DND-41 (cell line): ENCODE measurements around the gene CACNA1A.

Experiments
- ATAC-seq: fragments of 200-7000 bp; cut with Tn5 transposase; 3 replicates; pipeline ENCODE4 v1.9.1; 2021; ENCODE audit warnings: low read depth; ENCODE audit not compliant: insufficient read depth
- DNase-seq: peaks from one replicate; pipeline ENCODE4 v3.0.0-alpha.2; 2020
- H2AFZ ChIP-seq: 2 replicates; pipeline ENCODE4 v1.6.0; 2012; ENCODE audit warnings: low read depth, low read length
- H3K27ac ChIP-seq: 2 replicates; pipeline ENCODE4 v1.5.1; 2012; ENCODE audit warnings: low read length, inconsistent platforms
- H3K27me3 ChIP-seq: fragments of 200-600 bp; sonication (generic); 2 replicates; pipeline ENCODE4 v1.6.0; 2012; ENCODE audit warnings: low read length, mild to moderate bottlenecking, inconsistent platforms; ENCODE audit not compliant: insufficient read depth, poor library complexity
- H3K36me3 ChIP-seq: 2 replicates; pipeline ENCODE4 v1.5.1; 2012; ENCODE audit warnings: low read length, inconsistent platforms; ENCODE audit not compliant: insufficient read depth
- H3K4me1 ChIP-seq: 2 replicates; pipeline ENCODE4 v1.5.1; 2012; ENCODE audit warnings: mild to moderate bottlenecking, low read length; ENCODE audit not compliant: insufficient read depth
- H3K4me2 ChIP-seq: 2 replicates; pipeline ENCODE4 v1.6.0; 2012; ENCODE audit warnings: mild to moderate bottlenecking, moderate library complexity, low read length, inconsistent platforms; ENCODE audit not compliant: insufficient read depth
- H3K4me3 ChIP-seq, 2 experiments: fragments of 200-600 bp in 1 of 2; shearing (Covaris generic) in 1 of 2; 2 replicates each; pipeline ENCODE4 v1.5.1; 2012 to 2016; ENCODE audit warnings: inconsistent platforms in 2 of 2, low read length in 2 of 2, mild to moderate bottlenecking in 2 of 2, low read depth in 1 of 2, moderate library complexity in 1 of 2
- H3K79me2 ChIP-seq: 2 replicates; pipeline ENCODE4 v1.6.0; 2012; ENCODE audit warnings: low read length, inconsistent platforms; ENCODE audit not compliant: insufficient read depth
- H3K9ac ChIP-seq: 2 replicates; pipeline ENCODE4 v1.6.0; 2012; ENCODE audit warnings: low read depth, mild to moderate bottlenecking, inconsistent platforms, low read length, moderate library complexity
- H3K9me3 ChIP-seq: 2 replicates; pipeline ENCODE4 v1.5.1; 2012; ENCODE audit warnings: low read length, moderate library complexity, mild to moderate bottlenecking, inconsistent platforms; ENCODE audit not compliant: insufficient read depth, severe bottlenecking
- H4K20me1 ChIP-seq: 2 replicates; pipeline ENCODE4 v1.6.0; 2012; ENCODE audit warnings: low read length; ENCODE audit not compliant: insufficient read depth
- CTCF ChIP-seq: IDR thresholded peaks from 2 replicates; pipeline ENCODE4 v1.5.1; 2012; ENCODE audit warnings: borderline replicate concordance, low read length, moderate library complexity, mild to moderate bottlenecking; ENCODE audit not compliant: poor library complexity, severe bottlenecking; ENCODE audit errors: extremely low read depth
- EZH2 ChIP-seq: IDR thresholded peaks from 3 replicates; pipeline ENCODE4 v1.6.1; 2012; ENCODE audit warnings: borderline replicate concordance, low read depth, mild to moderate bottlenecking, moderate library complexity, low read length, inconsistent platforms; ENCODE audit not compliant: severe bottlenecking

The CACNA1A gene

GRCh38 chr19:13506471-13506820 is at the start of gene CACNA1A:
TSS of gene CACNA1A (minus strand) at chr19:13506479. CDS start at chr19:13506224, 255 bp downstream.
- H3K4me2 ChIP-seq: no peak within 1 kb of the TSS
- H3K27me3 ChIP-seq: peaks cover 4% of the 10 kb centered on the region
- no peaks in the 10 kb centered on the region for H4K20me1 ChIP-seq
- DNase-seq (no peak), ATAC-seq (no peak)
- H3K4me3 ChIP-seq: no peak within 1 kb of the TSS
- TF ChIP-seq EZH2 (no peak), CTCF (no peak)
- no peaks in the 10 kb centered on the region for H3K9me3 ChIP-seq
- H2AFZ ChIP-seq: no peak within 1 kb of the TSS
- no peak within 1 kb of the TSS for H3K27ac ChIP-seq
- no peak within 1 kb of the TSS for H3K9ac ChIP-seq
- H3K4me1 ChIP-seq: no peaks in the 10 kb centered on the region
- no peaks in the 10 kb centered on the region for H3K79me2 ChIP-seq
- no peaks in the 10 kb centered on the region for H3K36me3 ChIP-seq

- no peak overlapping the region for H3K27ac ChIP-seq
- no peaks in the 10 kb centered on the region for H3K4me1 ChIP-seq
- H2AFZ ChIP-seq: no peak overlapping the region
- no peak overlapping the region for H3K9ac ChIP-seq
- ATAC-seq: no peak
- H3K4me2 ChIP-seq: no peak overlapping the region
- H3K9me3 ChIP-seq: no peaks in the 10 kb centered on the region
- H4K20me1 ChIP-seq: no peaks in the 10 kb centered on the region
- H3K27me3 ChIP-seq: peaks cover 14% of the 10 kb centered on the region
- DNase-seq: no peak
- H3K4me3 ChIP-seq: no peak overlapping the region
- no peaks in the 10 kb centered on the region for H3K79me2 ChIP-seq
- no peaks in the 10 kb centered on the region for H3K36me3 ChIP-seq
- TF ChIP-seq CTCF (no peak), EZH2 (no peak)
These were observed 48.4 kb upstream of the CACNA1A start for GRCh38 chr19:13554506-13555240.

- Histone ChIP-seq H3K4me1 (no peaks in the 10 kb centered on the region), H3K4me3 (no peak overlapping the region), H2AFZ (no peak overlapping the region), H3K36me3 (no peaks in the 10 kb centered on the region), H3K4me2 (no peak overlapping the region), H3K27ac (no peak overlapping the region), H4K20me1 (no peaks in the 10 kb centered on the region), H3K9me3 (no peaks in the 10 kb centered on the region), H3K79me2 (no peaks in the 10 kb centered on the region), H3K27me3 (peaks cover 10% of the 10 kb centered on the region), H3K9ac (no peak overlapping the region)
- ATAC-seq (no peak), DNase-seq (no peak)
- no peak for TF ChIP-seq CTCF
- no peak for TF ChIP-seq EZH2
These were observed 47.7 kb upstream of the CACNA1A start for GRCh38 chr19:13553880-13554400.
